SK-N-SH (cell line): ENCODE results near the gene BRI3.
"Not testable (repeated sequence)": the region's sequence is repeated elsewhere in the genome, so short reads cannot be mapped to it uniquely, and the experiment has no call there.

Experiments used
- CTCF ChIP-seq: fragments of 200-600 bp; sonication (generic); IDR thresholded peaks from 2 replicates; pipeline ENCODE4 v1.6.1; 2017; ENCODE audit warnings: antibody characterized with exemption, mild to moderate bottlenecking, moderate library complexity
- SMC3 ChIP-seq: IDR thresholded peaks from 2 replicates; pipeline ENCODE4 v1.6.1; 2012; ENCODE audit warnings: low read depth, low read length, improper control_type of control experiment

GRCh38 chr7:98315994-98316527 lies 34.6 kb downstream of the BRI3 start:
- not testable (repeated sequence) for TF ChIP-seq CTCF, SMC3
